GM12878 (cell line): ENCODE results near the gene CUL4A.

Experiments
- CTCF ChIP-seq, 3 experiments: IDR thresholded peaks in 2 of 3; conservative IDR thresholded peaks in 1 of 3; 2 replicates each; pipeline ENCODE4 v1.5.1; 2011; ENCODE audit warnings: low read depth in 3 of 3, low read length in 3 of 3, mild to moderate bottlenecking in 3 of 3, control low read depth in 2 of 3, moderate library complexity in 2 of 3, inconsistent platforms in 1 of 3, mixed read lengths in 1 of 3; ENCODE audit not compliant: control insufficient read depth in 2 of 3, insufficient read depth in 1 of 3; ENCODE audit errors: extremely low read depth in 1 of 3
- GABPA ChIP-seq: IDR thresholded peaks from 2 replicates; pipeline ENCODE4 v1.6.1; 2014; ENCODE audit warnings: antibody characterized with exemption, low read depth, mild to moderate bottlenecking, inconsistent platforms
- MXI1 ChIP-seq: fragments of 150-350 bp; IDR thresholded peaks from 2 replicates; pipeline ENCODE4 v1.6.1; 2011; ENCODE audit warnings: low read depth, mild to moderate bottlenecking, inconsistent platforms, low read length, improper control_type of control experiment
- SP1 ChIP-seq: IDR thresholded peaks from one replicate; pipeline ENCODE4 v1.6.1; 2011; ENCODE audit warnings: low read depth, low read length
- ZNF384 ChIP-seq: IDR thresholded peaks from 2 replicates; pipeline ENCODE4 v1.6.1; 2012; ENCODE audit warnings: low read depth, mild to moderate bottlenecking, low read length, improper control_type of control experiment, borderline replicate concordance
- TF ChIP-seq, protein P1 (sequence below): IDR thresholded peaks from 2 replicates; pipeline ENCODE4 v1.6.1; 2011; ENCODE audit warnings: low read depth, mild to moderate bottlenecking, low read length, moderate library complexity, borderline replicate concordance; ENCODE audit errors: extremely low read depth

GRCh38 chr13:113273851-113274590 lies 64.6 kb downstream of the CUL4A start:
- no peak for TF ChIP-seq ZNF384
- TF ChIP-seq, protein P1, sequence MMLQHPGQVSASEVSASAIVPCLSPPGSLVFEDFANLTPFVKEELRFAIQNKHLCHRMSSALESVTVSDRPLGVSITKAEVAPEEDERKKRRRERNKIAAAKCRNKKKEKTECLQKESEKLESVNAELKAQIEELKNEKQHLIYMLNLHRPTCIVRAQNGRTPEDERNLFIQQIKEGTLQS: no peak
- no peak for TF ChIP-seq SP1
- no peak for TF ChIP-seq MXI1
- TF ChIP-seq CTCF (IDR thresholded peaks at IDR 0.05 in 2 of 3, conservative IDR thresholded peaks at IDR 0.05 in 1 of 3; ENCODE audit: control insufficient read depth in 2 of 3, extremely low read depth in 1 of 3, insufficient read depth in 1 of 3, low read depth in 3 of 3, low read length in 3 of 3): no peak
- no peak for TF ChIP-seq GABPA
